RKO (cell line): ENCODE data around the gene MSANTD2.

Experiments
- DNase-seq: peaks from one replicate; pipeline ENCODE4 v3.0.0-alpha.2; 2016; ENCODE audit warnings: low spot score

MSANTD2 gene

DNA sequence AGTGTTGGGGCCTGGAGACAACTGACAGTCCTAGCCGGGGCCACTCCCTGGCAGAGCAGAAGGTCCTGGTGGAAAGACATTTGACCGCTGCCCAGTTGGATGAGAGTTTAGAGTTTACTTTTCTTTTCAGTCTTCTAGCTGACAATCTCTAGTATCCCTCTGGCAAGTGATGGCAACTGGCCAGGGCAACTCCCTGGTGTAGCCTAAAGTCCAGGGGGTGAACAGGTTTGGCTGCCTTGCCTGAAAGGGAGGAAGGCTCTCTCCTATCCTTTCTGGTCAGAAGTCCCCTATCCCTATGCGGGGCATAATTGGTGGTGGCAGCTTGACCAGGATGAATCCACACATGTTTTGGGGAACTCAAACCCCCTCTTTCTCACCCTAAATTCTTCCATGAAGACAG lies 16.8 kb upstream of the MSANTD2 start:
- no peak for DNase-seq

- peak; percentile 31 for DNase-seq
Measured at GRCh38 chr11:124814739-124815138, 14.5 kb upstream of the MSANTD2 start.

- no peak for DNase-seq
Measured at GRCh38 chr11:124812876-124813275, 12.7 kb upstream of the MSANTD2 start.

- no peak for DNase-seq
Measured at GRCh38 chr11:124811399-124812125, 11.4 kb upstream of the MSANTD2 start.

DNA sequence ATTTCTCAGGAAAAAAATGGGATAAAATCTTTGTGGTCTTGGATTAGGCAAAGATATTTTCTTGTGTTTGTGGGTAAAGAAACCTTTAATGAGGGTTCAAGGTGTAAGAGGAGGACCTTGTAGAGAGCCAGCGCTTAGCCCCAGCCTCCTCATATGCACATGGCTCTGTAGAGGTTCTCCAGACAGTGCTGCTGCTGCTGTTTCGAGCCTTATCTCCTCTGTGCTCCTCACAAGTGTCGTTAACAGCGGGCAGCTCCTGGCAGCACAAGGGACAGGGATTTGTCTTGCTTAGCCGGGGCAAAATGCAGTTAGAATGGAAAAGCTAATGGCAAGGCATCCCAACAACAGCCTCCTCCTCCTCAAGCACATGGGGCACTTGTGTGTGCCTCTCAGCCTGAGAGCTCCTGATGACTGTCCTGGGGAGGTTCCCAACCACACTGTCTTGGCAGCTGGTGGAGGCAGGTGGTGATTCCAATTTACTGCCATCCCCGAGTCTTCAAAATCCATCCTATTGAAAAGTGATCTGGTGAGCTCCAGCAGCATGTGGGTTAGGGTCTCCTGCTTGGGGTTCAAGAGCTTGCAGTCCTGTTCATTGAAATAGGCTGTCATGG lies 7.6 kb upstream of the MSANTD2 start:
- no peak for DNase-seq

DNA sequence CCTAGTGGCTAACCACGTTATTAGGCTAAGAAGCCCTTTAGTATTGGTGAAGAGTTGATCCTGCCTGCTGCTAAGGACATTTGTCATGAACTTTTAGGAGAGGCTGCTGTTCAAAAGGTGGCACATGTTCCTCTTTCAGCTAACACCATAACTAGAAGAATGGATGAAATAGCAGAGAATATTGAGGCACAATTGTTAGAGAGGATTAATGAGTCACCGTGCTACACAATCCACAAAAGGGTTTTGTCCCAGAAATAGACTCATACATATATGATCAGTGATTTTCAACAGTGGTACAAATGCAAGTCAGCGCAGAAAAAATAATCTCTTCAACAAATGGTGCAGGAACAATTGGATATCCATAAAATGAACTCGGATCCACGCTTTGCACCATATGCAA lies 7.0 kb upstream of the MSANTD2 start:
- no peak for DNase-seq

- DNase-seq: no peak
Measured at GRCh38 chr11:124804884-124805283, 4.7 kb upstream of the MSANTD2 start.

DNA sequence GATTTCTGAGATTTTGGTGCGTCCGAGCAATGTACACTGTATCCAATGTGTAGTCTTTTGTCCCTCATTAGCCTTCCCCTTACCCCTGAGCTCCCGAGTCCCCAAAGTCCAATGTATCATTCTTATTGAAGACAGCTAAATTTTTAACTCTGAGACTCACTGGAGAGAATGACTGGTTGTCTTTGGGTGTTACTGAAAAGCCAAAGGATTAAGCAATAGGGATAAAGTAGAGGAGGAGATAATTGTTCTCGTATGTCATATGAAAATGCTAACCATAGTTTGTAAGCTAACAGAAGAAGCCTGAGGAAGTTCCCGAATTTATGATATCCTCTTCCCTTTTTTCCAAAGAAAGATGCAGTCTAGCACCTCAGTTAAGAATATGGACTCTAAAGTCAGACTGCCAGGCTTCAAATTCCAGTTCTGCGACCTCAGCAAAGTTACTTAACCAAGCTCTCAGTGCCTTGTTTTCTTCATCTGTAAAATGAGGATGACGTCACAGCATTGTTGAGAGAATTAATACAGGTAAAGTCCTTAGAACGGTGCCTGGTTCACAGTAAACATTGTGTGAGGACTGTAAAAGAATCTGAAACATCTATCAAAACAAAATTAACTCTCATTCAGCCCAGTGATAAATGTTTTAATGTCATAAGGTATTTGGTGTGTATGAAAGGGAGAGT lies 1.6 kb upstream of the MSANTD2 start:
- no peak for DNase-seq

DNA sequence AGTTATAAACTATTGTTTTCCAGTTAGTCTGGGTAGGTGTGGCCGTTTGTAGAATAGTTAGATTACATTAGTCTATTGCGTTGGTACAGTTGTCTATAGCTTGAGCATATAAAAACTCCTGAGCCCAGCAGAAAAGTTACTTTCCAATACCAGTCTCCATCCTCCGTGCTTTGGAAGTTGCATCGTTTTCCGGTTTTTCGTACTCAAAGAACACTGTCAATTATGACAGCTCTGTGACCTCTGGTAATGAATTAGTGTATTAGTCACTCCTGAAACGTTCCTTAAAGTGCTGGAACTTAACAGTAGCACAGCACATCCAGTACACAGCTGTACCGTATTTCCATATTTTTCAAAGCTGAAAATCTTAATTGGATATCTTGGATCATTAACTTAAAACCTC lies 808 bp upstream of the MSANTD2 start:
- DNase-seq: peak; percentile 92

DNA sequence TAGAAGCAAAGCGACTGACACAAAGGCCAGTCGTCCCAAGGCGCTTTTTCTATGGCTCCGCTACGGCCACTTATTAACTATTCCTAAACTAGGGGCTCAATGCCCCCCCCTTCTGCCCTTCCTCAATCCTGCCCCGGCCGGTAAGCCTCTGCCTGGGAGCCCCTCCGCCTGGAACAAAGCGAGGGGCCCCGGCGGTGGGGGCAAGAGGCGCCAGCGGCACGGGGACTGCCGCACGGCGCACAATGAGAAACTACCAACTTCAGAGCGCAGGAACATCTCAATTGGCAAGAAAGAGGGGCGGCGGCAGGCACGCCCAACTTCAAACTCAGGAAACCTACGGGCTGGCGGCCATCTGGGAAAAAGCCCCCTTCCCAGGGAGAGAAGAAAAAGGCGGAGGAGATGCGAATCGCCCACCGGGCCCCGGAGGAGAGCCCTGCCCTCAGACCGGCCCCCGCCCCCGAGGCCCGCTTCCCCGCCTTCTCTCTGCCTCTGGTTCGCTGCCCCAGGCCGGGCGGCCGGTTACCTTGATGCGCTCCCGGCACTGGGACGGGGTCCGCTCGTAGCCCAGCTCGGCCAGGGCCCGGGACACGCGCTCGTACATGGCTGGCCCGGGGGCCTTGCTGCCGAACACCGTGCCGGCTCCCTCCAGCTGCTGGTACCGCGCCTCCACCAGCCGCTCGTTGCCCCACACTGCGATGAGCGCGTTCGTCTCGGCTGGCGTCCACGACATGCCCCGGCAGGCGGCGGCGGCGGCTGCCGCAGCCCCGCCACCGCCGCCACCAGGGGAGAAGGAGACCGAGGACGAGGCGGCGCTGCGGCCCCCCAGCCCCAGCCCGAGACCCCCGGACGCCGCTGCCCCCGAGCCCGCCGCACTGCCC lies 619 bp downstream of the MSANTD2 start:
- DNase-seq: peak; percentile 50

- peak; percentile 86 for DNase-seq
Measured at GRCh38 chr11:124798991-124799347, 1.2 kb downstream of the MSANTD2 start.

- no peak for DNase-seq
Measured at GRCh38 chr11:124796312-124796711, 3.9 kb downstream of the MSANTD2 start.

- DNase-seq: peak; percentile 74
Measured at GRCh38 chr11:124793466-124794278, 6.5 kb downstream of the MSANTD2 start.

GRCh38 chr11:124791626-124792341 lies 8.4 kb downstream of the MSANTD2 start:
- DNase-seq: no peak

GRCh38 chr11:124788521-124788920 lies 11.7 kb downstream of the MSANTD2 start:
- peak; percentile 15 for DNase-seq

DNA sequence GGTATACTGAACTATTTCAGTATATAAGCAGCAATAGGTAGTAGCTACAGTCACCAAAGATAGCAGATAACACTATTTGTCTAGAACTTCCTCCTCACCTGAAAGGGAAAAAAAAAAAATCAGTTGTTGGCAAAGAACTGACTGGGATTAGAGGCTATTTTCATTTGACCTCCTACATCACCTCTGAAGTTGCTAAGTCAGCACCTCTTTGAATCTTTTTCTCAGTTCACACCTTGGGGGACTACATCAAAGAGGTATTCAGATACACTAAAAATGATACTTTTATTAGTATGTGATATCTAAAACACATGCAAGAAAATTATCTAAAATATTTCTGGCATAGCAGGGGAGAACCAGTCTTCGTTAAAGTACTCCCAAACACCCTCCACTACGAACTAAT lies 16.2 kb downstream of the MSANTD2 start:
- DNase-seq: no peak

GRCh38 chr11:124783002-124783401 lies 17.2 kb downstream of the MSANTD2 start:
- no peak for DNase-seq

- no peak for DNase-seq
Measured at GRCh38 chr11:124779568-124779967, 20.6 kb downstream of the MSANTD2 start.

DNA sequence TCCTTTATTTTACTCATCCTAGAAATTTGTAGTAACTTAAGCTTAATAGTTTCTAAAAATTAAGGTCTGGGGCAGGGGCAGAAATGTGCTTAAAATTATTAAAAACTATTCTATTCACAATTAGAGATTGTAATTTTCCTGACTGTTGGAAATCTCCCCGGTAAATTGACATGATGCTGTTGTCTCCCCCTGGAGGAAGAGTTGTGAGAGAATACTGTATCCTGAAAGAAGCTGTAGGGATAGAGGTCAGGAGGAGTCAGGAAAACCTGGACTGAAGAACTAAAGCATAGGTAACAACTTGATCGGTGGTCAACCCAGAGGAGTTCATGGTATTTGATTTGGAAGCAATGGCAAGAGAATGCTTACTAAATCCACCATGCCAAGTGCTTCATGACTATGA lies 21.9 kb downstream of the MSANTD2 start:
- DNase-seq: no peak

DNA sequence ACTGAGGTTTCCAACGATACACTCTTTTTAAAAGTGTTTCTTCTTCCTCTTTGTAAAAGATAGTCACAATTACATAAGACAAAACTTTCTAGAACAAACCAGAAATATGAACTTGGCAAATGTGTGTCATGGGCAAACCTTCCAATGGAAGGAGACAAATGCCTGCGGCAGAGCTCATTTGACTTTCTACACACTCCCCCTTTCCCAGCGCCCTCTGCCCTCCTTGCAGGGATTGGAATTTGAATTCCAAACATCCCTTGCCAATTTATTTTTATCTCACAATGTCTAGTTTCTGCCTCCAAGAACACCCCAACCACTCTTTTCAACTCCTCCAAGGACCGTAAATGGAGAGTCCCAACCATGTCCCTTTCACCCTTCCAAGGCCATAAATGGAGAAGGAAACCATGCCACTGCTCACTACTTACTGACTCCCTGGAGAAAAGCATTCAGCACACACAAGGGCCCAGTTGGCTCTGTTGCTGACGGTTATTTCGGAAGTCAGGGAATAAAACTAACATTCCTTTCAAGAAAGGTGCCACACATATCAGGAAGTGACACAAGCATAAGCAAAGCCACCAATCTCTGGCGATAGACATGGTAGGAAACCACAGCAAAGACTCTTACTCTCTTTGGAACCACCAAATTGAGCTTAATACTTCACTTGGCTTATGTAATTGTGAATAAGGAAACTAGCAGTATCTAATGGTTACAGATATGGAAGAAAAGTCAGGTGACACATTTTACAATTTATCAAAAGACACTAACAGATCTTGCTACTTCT lies 23.2 kb downstream of the MSANTD2 start:
- DNase-seq: no peak
